Stimulated activated CD8-positive, alpha-beta memory T cell treated with anti-CD3 and anti-CD28 coated beads, Interleukin-12 subunit alpha, Interleukin-12 subunit beta, amount 100 ng/mL, for 24 hours (primary cell): Measurements from ENCODE around the gene MND1.

Experiments used
- DNase-seq: peaks from one replicate; pipeline ENCODE4 v3.0.0-alpha.2; 2020; ENCODE audit errors: extremely low read depth

Gene MND1

GRCh38 chr4:153344131-153345011 lies at the start of gene MND1:
TSS of gene MND1 (plus strand) at chr4:153344688. CDS start at chr4:153344738, 50 bp downstream.
- peak; percentile 70 for DNase-seq

DNA sequence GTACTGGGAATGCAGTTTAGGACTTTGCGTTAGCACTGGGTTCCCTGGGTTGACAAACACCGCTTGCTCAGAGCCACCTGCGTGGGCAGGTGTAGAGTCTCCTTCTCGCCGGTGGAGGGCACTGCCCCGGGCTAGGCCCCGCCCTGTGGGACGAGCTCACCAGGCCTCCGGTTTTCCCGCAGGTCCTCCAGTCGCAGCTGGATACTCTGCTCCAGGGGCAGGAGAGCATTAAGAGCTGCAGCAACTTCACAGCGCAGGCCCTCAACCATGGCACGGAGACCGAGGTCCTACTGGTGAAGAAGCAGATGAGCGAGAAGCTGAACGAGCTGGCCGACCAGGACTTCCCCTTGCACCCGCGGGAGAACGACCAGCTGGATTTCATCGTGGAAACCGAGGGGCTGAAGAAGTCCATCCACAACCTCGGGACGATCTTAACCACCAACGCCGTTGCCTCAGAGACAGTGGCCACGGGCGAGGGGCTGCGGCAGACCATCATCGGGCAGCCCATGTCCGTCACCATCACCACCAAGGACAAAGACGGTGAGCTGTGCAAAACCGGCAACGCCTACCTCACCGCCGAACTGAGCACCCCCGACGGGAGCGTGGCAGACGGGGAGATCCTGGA lies 49.2 kb upstream of the MND1 start:
- no peak for DNase-seq

GRCh38 chr4:153296040-153296823 lies 48.3 kb upstream of the MND1 start:
- no peak for DNase-seq

DNA sequence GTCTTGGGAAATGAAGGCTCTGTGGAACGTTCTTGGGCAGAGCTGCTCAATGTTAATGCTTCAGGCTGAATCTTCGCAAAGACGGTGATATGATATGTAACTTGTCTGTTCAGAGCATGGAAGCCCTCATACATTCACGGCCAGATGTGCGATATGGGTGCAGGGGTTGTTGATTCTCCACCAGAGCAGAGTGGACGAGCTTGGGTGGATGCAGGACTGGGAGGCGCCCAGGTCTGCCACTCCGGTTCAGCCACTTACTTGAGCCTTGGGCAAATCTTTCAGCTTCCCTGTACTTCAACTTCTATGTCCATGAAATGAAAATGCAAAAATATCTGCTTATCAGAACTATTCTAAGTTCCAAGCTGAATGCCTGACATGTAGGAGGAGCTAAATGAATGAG lies 47.4 kb upstream of the MND1 start:
- no peak for DNase-seq

- no peak for DNase-seq
Measured at GRCh38 chr4:153310793-153311192, 33.7 kb upstream of the MND1 start.

DNA sequence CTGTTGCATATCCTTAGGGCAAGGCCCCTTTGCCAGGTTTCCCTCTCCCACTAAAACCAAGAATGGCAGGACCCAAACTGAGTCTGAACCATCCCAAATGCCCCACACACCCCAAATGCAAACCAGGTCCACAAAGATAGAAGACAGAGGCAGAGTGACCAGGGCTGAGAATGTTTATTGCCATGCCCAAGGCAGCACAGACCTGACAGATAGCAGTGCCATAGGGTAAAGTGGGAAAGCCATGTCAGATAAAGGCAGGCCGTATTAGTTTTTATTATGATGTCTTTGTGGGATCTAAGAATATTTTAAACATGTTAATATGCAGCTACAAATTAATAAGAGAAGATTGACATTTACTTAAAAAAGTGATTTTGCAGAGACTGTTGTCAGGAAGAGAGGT lies 29.6 kb upstream of the MND1 start:
- no peak for DNase-seq

- no peak for DNase-seq
Measured at GRCh38 chr4:153318696-153319320, 25.7 kb upstream of the MND1 start.

- no peak for DNase-seq
Measured at GRCh38 chr4:153322791-153323190, 21.7 kb upstream of the MND1 start.

GRCh38 chr4:153324046-153324445 lies 20.4 kb upstream of the MND1 start:
- no peak for DNase-seq

DNA sequence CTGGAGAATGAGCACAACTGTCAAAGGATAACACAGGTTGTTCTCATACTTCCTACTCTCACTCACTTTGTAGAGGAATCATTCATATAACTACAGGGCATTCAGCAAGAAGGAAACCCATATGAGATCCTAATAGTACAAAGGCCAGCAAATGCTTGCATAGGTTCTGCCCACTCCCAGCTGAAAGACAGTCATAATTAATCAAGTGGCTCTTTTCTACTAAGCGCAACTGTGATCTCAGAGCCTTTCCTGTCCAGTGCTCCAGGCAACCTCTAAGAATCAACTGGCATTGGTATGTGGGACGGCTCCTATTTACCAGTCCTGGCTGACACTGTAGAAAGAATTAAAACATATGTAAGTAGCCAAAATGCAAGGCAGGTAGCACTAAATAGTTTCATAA lies 18.9 kb upstream of the MND1 start:
- DNase-seq = no peak

- DNase-seq = no peak
Measured at GRCh38 chr4:153326513-153326912, 18.0 kb upstream of the MND1 start.

DNA sequence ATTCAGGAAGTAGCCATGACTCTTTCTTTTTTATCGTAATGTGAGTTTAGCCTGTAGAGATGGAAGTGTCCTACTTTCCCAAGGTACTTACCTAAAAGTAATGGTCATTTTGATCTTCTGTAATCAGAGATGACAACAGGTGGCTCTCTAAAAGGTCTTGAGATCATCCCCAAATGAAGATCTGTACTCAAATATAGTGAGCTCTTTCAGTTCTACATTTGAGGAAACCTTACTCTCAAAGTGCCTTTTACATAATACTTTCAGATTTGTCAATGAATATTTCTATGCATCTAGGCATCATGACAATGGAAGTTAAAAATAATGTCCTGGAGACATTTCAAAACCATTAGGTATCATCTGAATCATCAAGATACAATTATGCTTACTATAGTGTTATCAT lies 17.2 kb upstream of the MND1 start:
- DNase-seq = no peak

DNA sequence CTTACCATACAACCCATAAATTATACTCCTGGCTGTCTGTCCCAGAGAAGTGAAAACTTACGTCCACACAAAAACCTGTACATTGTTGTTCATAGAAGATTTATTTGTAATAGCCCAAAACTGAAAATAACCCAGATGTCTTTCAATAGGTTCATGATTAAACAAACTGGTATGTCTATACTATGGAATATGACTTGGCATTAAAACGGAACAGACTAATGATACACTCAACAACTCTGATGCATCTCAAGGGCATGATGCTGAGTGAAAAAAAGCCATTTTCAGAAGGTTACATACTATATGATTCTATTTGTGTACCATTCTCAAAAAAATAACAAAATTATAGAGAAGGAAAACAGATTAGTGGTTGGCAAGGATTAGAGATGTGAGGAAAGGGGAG lies 11.6 kb upstream of the MND1 start:
- DNase-seq = no peak

DNA sequence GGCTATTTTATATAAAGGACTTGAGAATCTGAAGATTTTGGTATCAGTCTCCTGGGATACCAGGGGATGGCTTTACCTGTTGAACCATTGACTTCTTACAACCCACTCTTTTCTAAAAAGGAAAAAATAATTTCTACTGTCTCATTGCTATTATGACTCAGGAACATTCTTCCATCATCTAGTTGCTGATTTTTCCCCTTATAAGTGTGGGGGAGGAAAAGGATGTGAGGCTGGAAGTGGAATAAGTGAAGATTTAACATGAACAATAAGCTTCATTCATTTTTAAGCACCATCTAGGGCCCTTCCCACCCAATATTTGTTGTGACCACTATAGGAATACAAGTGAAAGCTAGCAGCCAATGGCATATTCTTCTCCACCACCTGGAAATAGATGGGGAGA lies 10.6 kb upstream of the MND1 start:
- no peak for DNase-seq

GRCh38 chr4:153335665-153336064 lies 8.8 kb upstream of the MND1 start:
- no peak for DNase-seq

GRCh38 chr4:153337686-153338085 lies 6.8 kb upstream of the MND1 start:
- no peak for DNase-seq

GRCh38 chr4:153341575-153342090 lies 2.9 kb upstream of the MND1 start:
- no peak for DNase-seq

- DNase-seq = no peak
Measured at GRCh38 chr4:153342751-153343552, 1.5 kb upstream of the MND1 start.

DNA sequence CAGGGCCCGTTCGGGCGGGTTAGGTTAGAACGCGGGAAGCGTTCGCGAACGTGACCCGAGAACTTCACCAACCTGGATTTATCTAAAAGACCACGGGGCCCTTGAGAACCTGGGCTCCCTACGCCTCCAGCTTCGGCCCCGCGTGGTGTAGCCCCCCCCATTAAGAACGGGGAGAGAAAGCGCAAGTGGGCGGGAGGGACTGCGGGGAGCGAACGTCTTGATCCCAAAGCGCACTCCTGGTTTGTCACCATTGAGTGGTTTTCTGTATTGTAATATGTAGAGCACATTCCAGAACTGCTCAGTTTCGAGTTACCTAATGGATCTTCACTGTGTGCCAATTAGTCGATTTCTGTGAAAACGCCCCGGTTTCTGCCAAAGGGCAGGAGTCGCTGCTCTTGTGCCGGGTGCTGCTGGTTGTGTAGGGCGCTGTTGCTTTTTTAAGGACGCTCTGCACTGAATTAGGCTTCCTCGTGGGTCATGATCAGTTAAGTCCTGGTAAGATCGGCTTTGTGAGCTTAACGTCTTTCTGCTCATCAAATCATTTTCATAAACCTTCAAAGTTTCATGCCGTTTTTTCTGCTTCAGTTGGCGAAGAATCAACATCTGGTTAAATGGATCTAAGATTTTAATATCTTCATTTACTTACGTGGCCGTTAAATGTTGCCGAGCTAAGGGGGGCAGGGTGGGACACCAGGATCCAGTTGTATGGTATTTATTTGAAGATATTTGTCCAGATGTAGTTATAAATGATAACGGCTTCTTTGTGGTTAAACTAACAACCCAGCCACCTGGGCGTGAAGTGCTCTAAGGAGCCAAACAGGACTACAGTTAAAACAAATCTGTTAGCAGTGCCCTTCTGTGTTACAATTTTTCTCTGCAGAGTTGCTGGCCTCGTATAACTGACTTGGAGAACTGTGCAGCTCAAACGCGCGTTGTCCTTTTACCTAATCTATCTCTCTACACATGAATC lies 809 bp downstream of the MND1 start:
- peak; percentile 16 for DNase-seq

- DNase-seq = no peak
Measured at GRCh38 chr4:153346031-153346430, 1.5 kb downstream of the MND1 start.
